ENCODE data around the gene SLC17A9. TPM values are rescaled to one million over a fixed set of nuclear protein-coding genes. Genes with fewer than 3 reads are reported as not detected.

Gene SLC17A9
- total and polyA plus RNA-seq, 4 donors = 5.3 to 54.5 (median 18.2) TPM

DNA sequence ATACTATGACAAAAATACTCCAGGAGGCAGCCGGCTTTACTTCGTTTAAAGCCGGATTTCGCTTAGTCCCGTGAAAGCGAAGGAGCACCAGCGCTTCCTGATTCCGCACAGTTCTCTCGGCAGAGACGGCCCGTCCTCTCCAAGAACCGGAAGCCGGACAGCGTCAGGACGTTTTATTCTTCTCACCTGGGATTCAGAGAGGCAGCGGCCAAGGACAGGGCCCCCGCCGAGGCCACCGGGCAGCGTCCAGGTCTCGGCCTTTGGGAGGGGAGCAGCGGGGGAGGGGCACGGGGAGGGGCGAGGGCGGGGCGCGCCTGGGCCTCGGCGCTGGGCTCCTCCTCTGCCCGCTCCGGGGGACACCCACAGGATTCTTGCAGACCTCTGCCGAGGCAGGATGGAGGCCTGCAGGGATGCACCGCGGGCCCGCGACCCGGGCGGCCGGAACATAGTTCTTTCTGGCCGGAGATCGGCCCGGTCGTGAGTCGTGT is 23.4 kb upstream of the SLC17A9 start:
- peak overlapping the region; percentile 17 to 69 for H3K4me3 ChIP-seq (ENCODE audit: low read length in 2 of 2)
- 4 to 13% methylated on average over 34 to 44 of the region's 44 CpGs for WGBS, 2 donors
- peaks cover 0 to 2% of the 10 kb centered on the region in 2 donors for H3K36me3 ChIP-seq (ENCODE audit: control insufficient read depth in 1 of 2, insufficient read depth in 2 of 2, low read length in 1 of 2)
- DNase-seq (peak; percentile 75 to 86), ATAC-seq (ENCODE audit: low FRiP score) (peak; percentile 65)
- intact Hi-C loops (cut with DNase I) = no loop called here
- H3K4me1 ChIP-seq (ENCODE audit: control insufficient read depth in 1 of 2, insufficient read depth in 2 of 2, low read length in 2 of 2) = no peaks in the 10 kb centered on the region
- H3K9me3 ChIP-seq (ENCODE audit: control insufficient read depth, low read length) = no peaks in the 10 kb centered on the region
- H3K27me3 ChIP-seq (ENCODE audit: control insufficient read depth in 1 of 2, insufficient read depth in 2 of 2, low read length in 1 of 2) = no peaks in the 10 kb centered on the region
- H3K27ac ChIP-seq (ENCODE audit: low read depth in 1 of 2, low read length in 2 of 2) = peak overlapping the region in 1 of 2 donors; percentile 43

DNA sequence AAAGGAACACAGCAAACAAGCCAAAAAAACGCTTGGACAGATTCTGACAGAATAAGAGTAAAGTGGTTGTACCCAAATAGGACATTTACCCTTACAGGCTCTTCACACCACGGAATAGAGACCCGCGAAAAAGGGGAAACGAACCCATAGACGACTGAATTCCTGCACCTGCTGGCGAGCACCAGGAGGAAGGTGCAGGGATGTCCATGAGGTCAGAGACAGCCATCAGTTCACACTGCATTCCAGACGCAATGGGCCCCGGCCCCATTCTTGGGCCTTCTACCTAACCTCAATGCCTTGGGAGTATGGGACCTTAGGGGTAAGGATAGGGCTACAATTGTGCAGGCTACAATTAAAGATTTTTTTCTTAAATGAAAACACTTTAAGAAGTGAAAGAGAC is 21.0 kb upstream of the SLC17A9 start:
- DNase-seq = peak in 1 of 2 donors; percentile 51
- H3K4me1 ChIP-seq (ENCODE audit: control insufficient read depth in 1 of 2, insufficient read depth in 2 of 2, low read length in 2 of 2) = peaks cover 0 to 1% of the 10 kb centered on the region in 2 donors
- H3K36me3 ChIP-seq (ENCODE audit: control insufficient read depth in 1 of 2, insufficient read depth in 2 of 2, low read length in 1 of 2) = peaks cover 0 to 2% of the 10 kb centered on the region in 2 donors
- H3K9me3 ChIP-seq (ENCODE audit: control insufficient read depth, low read length) = no peaks in the 10 kb centered on the region
- no peak overlapping the region for H3K4me3 ChIP-seq (ENCODE audit: low read length in 2 of 2)
- 84 to 85% methylated on average over 9 of the region's 9 CpGs for WGBS, 2 donors
- H3K27ac ChIP-seq (ENCODE audit: low read depth in 1 of 2, low read length in 2 of 2) = no peak overlapping the region
- no peak for ATAC-seq (ENCODE audit: low FRiP score)
- no peaks in the 10 kb centered on the region for H3K27me3 ChIP-seq (ENCODE audit: control insufficient read depth in 1 of 2, insufficient read depth in 2 of 2, low read length in 1 of 2)
- intact Hi-C loops (cut with DNase I) = no loop called here

DNA sequence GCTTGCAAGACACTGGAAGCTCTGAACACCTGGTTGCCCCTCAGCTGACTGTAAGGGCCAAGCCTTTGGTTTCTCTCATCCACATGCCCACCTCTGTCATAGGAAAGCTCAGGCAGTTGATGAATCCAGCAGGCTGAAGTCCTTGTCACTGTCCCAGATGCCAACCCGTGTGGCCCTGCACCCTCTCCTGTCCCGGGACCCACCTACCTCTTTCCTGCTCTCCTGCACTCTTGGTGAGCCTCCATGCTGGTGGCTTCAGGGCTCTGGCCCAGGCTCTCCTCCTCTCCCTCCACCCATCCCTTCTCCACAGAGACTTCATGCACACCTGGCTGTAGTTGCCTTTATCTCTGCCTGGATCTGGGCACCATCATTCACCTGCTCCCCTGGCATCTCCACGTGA is 18.5 kb upstream of the SLC17A9 start:
- DNase-seq = peak in 1 of 2 donors; percentile 57
- H3K4me1 ChIP-seq (ENCODE audit: control insufficient read depth in 1 of 2, insufficient read depth in 2 of 2, low read length in 2 of 2) = peaks cover 0 to 1% of the 10 kb centered on the region in 2 donors
- H3K36me3 ChIP-seq (ENCODE audit: control insufficient read depth in 1 of 2, insufficient read depth in 2 of 2, low read length in 1 of 2) = peaks cover 0 to 2% of the 10 kb centered on the region in 2 donors
- H3K9me3 ChIP-seq (ENCODE audit: control insufficient read depth, low read length) = no peaks in the 10 kb centered on the region
- no peak for ATAC-seq (ENCODE audit: low FRiP score)
- WGBS, 2 donors = 70 to 71% methylated on average over 3 of the region's 3 CpGs
- intact Hi-C loops (cut with DNase I) = no loop called here
- no peak overlapping the region for H3K27ac ChIP-seq (ENCODE audit: low read depth in 1 of 2, low read length in 2 of 2)
- H3K4me3 ChIP-seq (ENCODE audit: low read length in 2 of 2) = no peak overlapping the region
- H3K27me3 ChIP-seq (ENCODE audit: control insufficient read depth in 1 of 2, insufficient read depth in 2 of 2, low read length in 1 of 2) = no peaks in the 10 kb centered on the region

DNA sequence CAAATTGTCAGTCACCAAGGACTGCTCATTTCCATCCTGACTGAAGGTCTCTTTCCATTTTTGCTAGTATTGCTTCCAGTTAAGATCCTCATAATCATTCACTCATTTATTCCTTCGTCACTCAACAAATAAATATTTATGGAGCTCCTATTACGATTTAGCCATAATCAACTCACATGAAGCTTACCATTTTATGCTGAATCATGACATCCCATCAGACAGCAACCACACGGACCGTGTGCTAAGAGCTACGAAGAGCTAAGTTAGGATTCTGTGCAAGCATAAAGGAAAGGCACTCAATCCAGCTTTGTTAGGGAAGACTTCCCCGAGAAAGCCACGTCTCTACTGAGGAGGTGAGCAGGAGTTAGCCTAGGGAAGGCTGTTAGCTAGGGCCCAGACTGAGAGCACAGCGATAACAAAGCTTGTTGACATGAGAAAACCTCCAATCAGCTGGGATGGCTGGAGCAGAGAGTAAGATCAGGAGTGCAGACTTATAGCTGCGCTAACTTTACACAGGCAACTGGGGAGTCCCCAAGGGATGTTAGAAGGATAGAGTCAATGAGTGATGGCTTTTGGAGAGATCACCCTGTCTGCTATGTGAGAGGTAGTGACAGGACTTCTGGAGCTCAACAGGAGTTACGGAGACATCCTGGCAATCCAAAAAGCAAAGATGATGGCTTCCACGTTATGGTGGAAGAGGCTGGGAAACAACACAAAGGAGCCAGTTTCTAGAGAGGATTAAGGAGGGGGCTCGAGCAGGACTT is 17.1 kb upstream of the SLC17A9 start:
- Histone ChIP-seq H3K9me3 (ENCODE audit: control insufficient read depth, low read length) (no peaks in the 10 kb centered on the region), H3K4me3 (ENCODE audit: low read length in 2 of 2) (no peak overlapping the region), H3K4me1 (ENCODE audit: control insufficient read depth in 1 of 2, insufficient read depth in 2 of 2, low read length in 2 of 2) (peaks cover 1 to 5% of the 10 kb centered on the region in 2 donors), H3K27ac (ENCODE audit: low read depth in 1 of 2, low read length in 2 of 2) (no peak overlapping the region), H3K36me3 (ENCODE audit: control insufficient read depth in 1 of 2, insufficient read depth in 2 of 2, low read length in 1 of 2) (peaks cover 0 to 2% of the 10 kb centered on the region in 2 donors), H3K27me3 (ENCODE audit: control insufficient read depth in 1 of 2, insufficient read depth in 2 of 2, low read length in 1 of 2) (no peaks in the 10 kb centered on the region)
- DNase-seq (peak in 1 of 2 donors; percentile 13), ATAC-seq (ENCODE audit: low FRiP score) (no peak)
- 83 to 84% methylated on average over 12 of the region's 12 CpGs for WGBS, 2 donors
- intact Hi-C loops (cut with DNase I) = loop anchor here in 1 of 2 donors (5.0 kb wide), 1 partner anchor 33 kb away; no protein-coding TSS in a partner anchor

DNA sequence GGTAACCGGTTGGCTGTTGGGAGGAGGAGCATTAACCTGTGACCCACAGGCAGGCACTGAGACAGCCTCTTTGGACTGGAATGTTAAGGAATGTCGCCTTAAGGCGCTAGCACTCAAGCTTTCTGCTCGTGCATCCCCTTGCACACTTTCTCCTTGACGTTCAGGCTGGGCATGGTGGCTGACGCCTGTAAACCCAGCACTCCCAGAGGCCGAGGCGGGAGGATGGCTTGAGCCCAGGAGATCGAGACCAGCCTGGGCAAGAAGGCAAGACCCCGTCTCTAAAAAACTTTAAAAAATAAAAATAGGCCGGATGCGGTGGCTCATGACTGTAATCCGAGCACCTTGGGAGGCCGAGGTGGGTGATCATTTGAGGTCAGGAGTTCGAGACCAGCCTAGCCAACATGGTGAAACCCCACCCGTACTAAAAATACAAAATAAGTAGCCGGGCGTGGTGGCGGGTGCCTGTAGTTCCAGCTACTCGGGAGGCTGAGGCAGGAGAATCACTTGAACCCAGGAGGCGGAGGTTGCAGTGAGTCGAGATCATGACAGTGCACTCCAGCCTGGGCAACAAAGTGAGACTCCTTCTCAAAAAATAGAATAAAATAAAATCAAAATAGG is 16.4 kb upstream of the SLC17A9 start:
- intact Hi-C loops (cut with DNase I) = loop anchor here in 1 of 2 donors (5.0 kb wide), 1 partner anchor 34 kb away; no protein-coding TSS in a partner anchor
- no peak for ATAC-seq (ENCODE audit: low FRiP score)
- peaks cover 1 to 5% of the 10 kb centered on the region in 2 donors for H3K4me1 ChIP-seq (ENCODE audit: control insufficient read depth in 1 of 2, insufficient read depth in 2 of 2, low read length in 2 of 2)
- DNase-seq = peak in 1 of 2 donors; percentile 31
- H3K36me3 ChIP-seq (ENCODE audit: control insufficient read depth in 1 of 2, insufficient read depth in 2 of 2, low read length in 1 of 2) = peaks cover 0 to 2% of the 10 kb centered on the region in 2 donors
- 86 to 90% methylated on average over 22 of the region's 22 CpGs for WGBS, 2 donors
- H3K4me3 ChIP-seq (ENCODE audit: low read length in 2 of 2) = no peak overlapping the region
- H3K27me3 ChIP-seq (ENCODE audit: control insufficient read depth in 1 of 2, insufficient read depth in 2 of 2, low read length in 1 of 2) = no peaks in the 10 kb centered on the region
- H3K9me3 ChIP-seq (ENCODE audit: control insufficient read depth, low read length) = no peaks in the 10 kb centered on the region
- no peak overlapping the region for H3K27ac ChIP-seq (ENCODE audit: low read depth in 1 of 2, low read length in 2 of 2)

DNA sequence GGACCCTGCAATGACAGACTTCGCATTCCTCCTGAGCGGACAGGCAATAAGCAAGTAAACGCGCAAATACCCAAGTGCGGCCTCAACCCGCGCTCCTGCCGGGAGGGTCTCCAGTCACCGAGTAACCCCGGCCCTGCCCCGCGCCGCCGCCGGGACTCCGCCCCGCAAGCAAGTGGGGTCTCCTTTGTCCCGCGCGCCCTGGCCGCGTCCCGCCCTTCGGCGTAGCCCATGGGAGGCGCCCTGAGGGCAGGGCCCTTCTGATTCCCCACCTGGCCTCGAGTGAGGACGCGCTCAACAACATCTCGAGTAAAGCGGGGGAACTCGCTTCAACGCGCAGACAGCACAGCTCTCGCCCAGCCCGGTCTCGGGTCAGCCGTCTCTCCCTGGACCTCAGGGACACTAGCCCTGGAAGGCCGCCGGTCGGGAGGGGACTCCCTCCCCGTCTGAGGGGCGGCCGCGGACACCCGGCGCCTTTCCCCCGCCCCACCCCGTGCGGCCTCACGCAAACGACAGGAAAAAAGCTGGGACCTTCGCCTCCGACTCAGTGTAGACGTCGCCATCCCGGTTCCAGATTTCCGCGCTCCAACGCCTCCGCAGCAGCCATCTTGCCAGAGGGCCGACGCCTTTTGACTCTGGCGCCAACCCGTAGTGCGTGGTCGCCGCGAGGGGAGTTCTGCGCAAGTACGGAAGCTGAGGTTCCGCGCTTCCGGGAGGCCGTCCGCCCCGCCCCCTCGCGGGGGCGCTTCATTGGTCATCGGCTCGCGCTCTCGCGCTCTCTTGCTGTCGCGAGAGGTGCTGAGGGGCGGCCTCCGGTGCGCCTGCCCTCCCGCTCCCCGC is 15.0 kb upstream of the SLC17A9 start:
- peaks cover 0 to 2% of the 10 kb centered on the region in 2 donors for H3K36me3 ChIP-seq (ENCODE audit: control insufficient read depth in 1 of 2, insufficient read depth in 2 of 2, low read length in 1 of 2)
- ATAC-seq (ENCODE audit: low FRiP score) (peak; percentile 98), DNase-seq (peak; percentile 98 to 99)
- peak overlapping the region; percentile 71 for H3K4me3 ChIP-seq (ENCODE audit: low read length in 2 of 2)
- H3K27me3 ChIP-seq (ENCODE audit: control insufficient read depth in 1 of 2, insufficient read depth in 2 of 2, low read length in 1 of 2) = no peaks in the 10 kb centered on the region
- H3K27ac ChIP-seq (ENCODE audit: low read depth in 1 of 2, low read length in 2 of 2) = peak overlapping the region; percentile 24 to 45
- H3K9me3 ChIP-seq (ENCODE audit: control insufficient read depth, low read length) = no peaks in the 10 kb centered on the region
- peaks cover 1 to 5% of the 10 kb centered on the region in 2 donors for H3K4me1 ChIP-seq (ENCODE audit: control insufficient read depth in 1 of 2, insufficient read depth in 2 of 2, low read length in 2 of 2)
- 0 to 1% methylated on average over 72 to 92 of the region's 92 CpGs for WGBS, 2 donors
- intact Hi-C loops (cut with DNase I) = loop anchor here in 1 of 2 donors (5.0 kb wide), 1 partner anchor 35 kb away; no protein-coding TSS in a partner anchor

DNA sequence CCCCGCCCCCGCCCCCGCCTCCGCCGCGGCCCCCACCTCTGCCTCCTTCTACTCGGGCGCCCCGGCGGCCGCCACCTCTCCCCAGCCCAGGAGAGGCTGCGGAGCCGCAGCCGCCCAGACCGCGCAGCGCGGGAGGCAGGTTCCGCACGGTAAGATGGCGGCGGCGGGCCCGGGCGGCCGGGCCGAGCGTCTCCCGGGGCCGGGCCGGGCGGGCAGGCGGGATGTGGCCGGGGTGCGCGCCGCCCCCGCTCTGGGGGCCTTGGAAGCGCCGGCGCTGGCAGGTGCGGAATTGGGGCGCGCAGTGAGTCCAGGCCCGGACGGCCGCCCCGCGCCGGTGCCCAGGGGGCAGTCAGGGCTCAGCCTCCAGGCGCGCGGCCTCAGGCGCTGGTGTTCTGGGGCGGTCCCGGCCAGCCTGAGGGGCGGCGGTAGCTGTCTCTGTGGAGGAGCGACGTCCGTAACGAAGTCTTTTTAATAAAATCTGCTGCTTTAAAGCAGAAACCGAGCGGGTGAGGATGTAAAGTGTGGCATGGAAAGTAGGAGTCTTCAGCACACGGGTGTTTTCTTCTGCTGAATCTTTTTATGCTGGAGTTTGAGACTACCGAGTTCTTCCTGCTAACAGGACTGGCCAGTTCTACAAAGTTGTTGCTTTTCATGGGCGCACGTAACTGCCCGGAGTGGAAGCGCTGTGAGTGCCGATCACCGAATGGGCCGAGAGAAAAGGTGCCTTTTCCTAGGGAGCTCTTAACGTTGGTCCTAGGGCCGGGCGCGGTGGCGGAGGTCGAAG is 14.2 kb upstream of the SLC17A9 start, which contains the start of gene GID8:
TSS of gene GID8 (plus strand) at position 43 of the 784 bp plus-strand sequence. CDS start 3,356 bp downstream, outside the sequence.
- Histone ChIP-seq H3K9me3 (ENCODE audit: control insufficient read depth, low read length) (no peaks in the 10 kb centered on the region), H3K27ac (ENCODE audit: low read depth in 1 of 2, low read length in 2 of 2) (peak within 1 kb of the TSS; percentile 47 to 54), H3K4me1 (ENCODE audit: control insufficient read depth in 1 of 2, insufficient read depth in 2 of 2, low read length in 2 of 2) (peaks cover 1 to 5% of the 10 kb centered on the region in 2 donors), H3K36me3 (ENCODE audit: control insufficient read depth in 1 of 2, insufficient read depth in 2 of 2, low read length in 1 of 2) (peaks cover 0 to 2% of the 10 kb centered on the region in 2 donors), H3K27me3 (ENCODE audit: control insufficient read depth in 1 of 2, insufficient read depth in 2 of 2, low read length in 1 of 2) (no peaks in the 10 kb centered on the region), H3K4me3 (ENCODE audit: low read length in 2 of 2) (peak within 1 kb of the TSS; percentile 71)
- intact Hi-C loops (cut with DNase I) = loop anchor here in 1 of 2 donors (5.0 kb wide), 1 partner anchor 36 kb away; no protein-coding TSS in a partner anchor
- peak; percentile 65 for ATAC-seq (ENCODE audit: low FRiP score)
- 0% methylated on average over 42 to 79 of the region's 79 CpGs for whole genome bisulfite sequencing, 2 donors
- DNase-seq = peak in 1 of 2 donors; percentile 81

All from aorta (tissue), 5 donors.